HUES64 (cell line): ENCODE measurements around the gene COX10.

ENCODE experiments used
- H3K27ac ChIP-seq: 2 replicates; pipeline ENCODE4 v1.7.0; 2013; ENCODE audit warnings: low read depth, low read length, inconsistent platforms
- H3K27me3 ChIP-seq: 2 replicates; pipeline ENCODE4 v1.6.1; 2013; ENCODE audit warnings: mild to moderate bottlenecking, low read length; ENCODE audit not compliant: insufficient read depth
- H3K36me3 ChIP-seq: 2 replicates; pipeline ENCODE4 v1.6.1; 2013; ENCODE audit warnings: mild to moderate bottlenecking, low read length; ENCODE audit not compliant: insufficient read depth
- H3K4me1 ChIP-seq: 2 replicates; pipeline ENCODE4 v1.6.1; 2013; ENCODE audit warnings: mild to moderate bottlenecking, low read length, moderate library complexity; ENCODE audit not compliant: insufficient read depth
- H3K4me3 ChIP-seq: 2 replicates; pipeline ENCODE4 v1.5.1; 2013; ENCODE audit warnings: mild to moderate bottlenecking, low read length, moderate library complexity
- H3K9ac ChIP-seq: 2 replicates; pipeline ENCODE4 v1.6.1; 2013; ENCODE audit warnings: mild to moderate bottlenecking, low read depth, low read length
- H3K9me3 ChIP-seq: 2 replicates; pipeline ENCODE4 v1.6.1; 2013; ENCODE audit warnings: low read depth, low read length; ENCODE audit not compliant: insufficient read depth
- WGBS: fragments of 150-250, 120-280 bp; methylation state at CpG from one replicate; pipeline ENCODE4 v1.1.7; 2013; ENCODE audit warnings: missing lambda C conversion rate; 5-methylcytosine and 5-hydroxymethylcytosine counted together

Gene COX10

GRCh38 chr17:14048169-14048568 lies 21.1 kb upstream of the COX10 start:
- no peak overlapping the region for H3K4me3 ChIP-seq
- H3K4me1 ChIP-seq, result no peaks in the 10 kb centered on the region
- 0 out of 2 replicates have a peak, but pooled peaks cover 2% of the 10 kb centered on the region for H3K36me3 ChIP-seq
- H3K9me3 ChIP-seq, result no peaks in the 10 kb centered on the region
- no peaks in the 10 kb centered on the region for H3K27me3 ChIP-seq
- no peak overlapping the region for H3K9ac ChIP-seq
- no peak overlapping the region for H3K27ac ChIP-seq

- Histone ChIP-seq H3K9ac (no peak overlapping the region), H3K36me3 (0 out of 2 replicates have a peak, but pooled peaks cover 2% of the 10 kb centered on the region), H3K27me3 (no peaks in the 10 kb centered on the region), H3K4me1 (no peaks in the 10 kb centered on the region), H3K27ac (no peak overlapping the region), H3K9me3 (no peaks in the 10 kb centered on the region), H3K4me3 (no peak overlapping the region)
- 93% methylated on average over 5 of the region's 5 CpGs for WGBS
These were observed 18.7 kb upstream of the COX10 start for GRCh38 chr17:14050616-14051015.

GRCh38 chr17:14051692-14052091 lies 17.6 kb upstream of the COX10 start:
- Histone ChIP-seq H3K9me3 (peaks cover 8% of the 10 kb centered on the region; the same call in 1 of the 2 replicates), H3K4me1 (no peaks in the 10 kb centered on the region), H3K27ac (no peak overlapping the region), H3K4me3 (no peak overlapping the region), H3K27me3 (no peaks in the 10 kb centered on the region), H3K9ac (no peak overlapping the region), H3K36me3 (0 out of 2 replicates have a peak, but pooled peaks cover 2% of the 10 kb centered on the region)
- 99% methylated on average over 3 of the region's 4 CpGs for WGBS

- H3K36me3 ChIP-seq, result 0 out of 2 replicates have a peak, but pooled peaks cover 2% of the 10 kb centered on the region
These were observed 16.3 kb upstream of the COX10 start for GRCh38 chr17:14052886-14053615.

GRCh38 chr17:14057591-14057990 lies 11.7 kb upstream of the COX10 start:
- no peaks in the 10 kb centered on the region for H3K27me3 ChIP-seq
- H3K4me3 ChIP-seq, result no peak overlapping the region
- H3K9ac ChIP-seq, result no peak overlapping the region
- H3K4me1 ChIP-seq, result no peaks in the 10 kb centered on the region
- H3K36me3 ChIP-seq, result no peaks in the 10 kb centered on the region
- H3K27ac ChIP-seq, result no peak overlapping the region
- peaks cover 10% of the 10 kb centered on the region; the same call in 1 of the 2 replicates for H3K9me3 ChIP-seq

More at GRCh38 chr17:14052886-14053615, 16.3 kb upstream of the COX10 start:
- H3K4me1 ChIP-seq, result no peaks in the 10 kb centered on the region
- H3K9me3 ChIP-seq, result peaks cover 10% of the 10 kb centered on the region; the same call in 1 of the 2 replicates
- WGBS, result 98% methylated on average over 6 of the region's 6 CpGs
- no peak overlapping the region for H3K4me3 ChIP-seq
- H3K9ac ChIP-seq, result no peak overlapping the region
- no peak overlapping the region for H3K27ac ChIP-seq
- H3K27me3 ChIP-seq, result no peaks in the 10 kb centered on the region

GRCh38 chr17:14058051-14058450 lies 11.3 kb upstream of the COX10 start:
- H3K4me1 ChIP-seq, result no peaks in the 10 kb centered on the region
- no peak overlapping the region for H3K4me3 ChIP-seq
- peaks cover 10% of the 10 kb centered on the region; the same call in 1 of the 2 replicates for H3K9me3 ChIP-seq
- H3K27me3 ChIP-seq, result no peaks in the 10 kb centered on the region
- WGBS, result 89% methylated on average over 2 of the region's 2 CpGs
- no peak overlapping the region for H3K27ac ChIP-seq
- H3K36me3 ChIP-seq, result no peaks in the 10 kb centered on the region
- no peak overlapping the region for H3K9ac ChIP-seq

GRCh38 chr17:14060706-14061105 lies 8.6 kb upstream of the COX10 start:
- Histone ChIP-seq H3K4me3 (no peak overlapping the region), H3K27ac (no peak overlapping the region), H3K27me3 (no peaks in the 10 kb centered on the region), H3K9me3 (peaks cover 10% of the 10 kb centered on the region; the same call in 1 of the 2 replicates), H3K36me3 (peaks cover 12% of the 10 kb centered on the region; the same call in 1 of the 2 replicates), H3K9ac (no peak overlapping the region), H3K4me1 (no peaks in the 10 kb centered on the region)
- WGBS, result 95% methylated on average over 1 of the region's 1 CpG

- Histone ChIP-seq H3K27me3 (no peaks in the 10 kb centered on the region), H3K4me1 (no peaks in the 10 kb centered on the region), H3K4me3 (no peak overlapping the region), H3K27ac (no peak overlapping the region), H3K36me3 (peaks cover 21% of the 10 kb centered on the region; the same call in 1 of the 2 replicates), H3K9ac (no peak overlapping the region), H3K9me3 (no peaks in the 10 kb centered on the region)
- 93% methylated on average over 10 of the region's 10 CpGs for WGBS
These were observed 7.4 kb upstream of the COX10 start for GRCh38 chr17:14061666-14062560.

- no CpG with 5 or more reads among the region's 1 CpG for WGBS
- Histone ChIP-seq H3K4me3 (no peak overlapping the region), H3K9ac (no peak overlapping the region), H3K36me3 (peaks cover 21% of the 10 kb centered on the region; the same call in 1 of the 2 replicates), H3K4me1 (peaks cover 7% of the 10 kb centered on the region; the same call in 1 of the 2 replicates), H3K27me3 (no peaks in the 10 kb centered on the region), H3K9me3 (no peaks in the 10 kb centered on the region), H3K27ac (no peak overlapping the region)
These were observed 2.0 kb upstream of the COX10 start for GRCh38 chr17:14067347-14067746.

GRCh38 chr17:14068542-14069250 lies 608 bp upstream of the COX10 start:
- WGBS, result 25% methylated on average over 24 of the region's 25 CpGs
- peaks cover 7% of the 10 kb centered on the region; the same call in 1 of the 2 replicates for H3K4me1 ChIP-seq
- peak overlapping the region; percentile 96 for H3K9ac ChIP-seq
- peak overlapping the region; percentile 84; the same call in 1 of the 2 replicates for H3K27ac ChIP-seq
- no peaks in the 10 kb centered on the region for H3K9me3 ChIP-seq
- peaks cover 21% of the 10 kb centered on the region; the same call in 1 of the 2 replicates for H3K36me3 ChIP-seq
- no peaks in the 10 kb centered on the region for H3K27me3 ChIP-seq
- peak overlapping the region; percentile 99 for H3K4me3 ChIP-seq
